Tibial artery (tissue), 4 donors: ENCODE measurements around the gene PDIA5.
A peak's percentile ranks its signal among the peaks of the same experiment; 100 is the strongest.

Source experiments
- DNase-seq, 2 donors: peaks; one replicate each; pipeline ENCODE4 v3.0.0-alpha.2; 2019
- H3K27ac ChIP-seq, 2 donors: fragments of 200-600 bp; sonication (generic) in 1 of 2; 1 replicate in 1 of 2; 2 replicates in 1 of 2; pipeline ENCODE4 v1.5.1; 2018 to 2019; ENCODE audit warnings: mild to moderate bottlenecking in 1 of 2
- H3K27me3 ChIP-seq, 2 donors: fragments of 200-600 bp; sonication (generic) in 1 of 2; one replicate each; pipeline versions ENCODE4 v1.5.1 to v1.6.0; 2016 to 2019
- H3K36me3 ChIP-seq, 3 donors: fragments of 200-600 bp; sonication (generic) in 2 of 3; one replicate each; pipeline ENCODE4 v1.5.1; 2016 to 2019; ENCODE audit warnings: mild to moderate bottlenecking in 2 of 3
- H3K4me1 ChIP-seq, 4 donors: fragments of 200-600 bp; sonication (generic) in 2 of 4; 1 replicate in 3 of 4; 2 replicates in 1 of 4; pipeline ENCODE4 v1.5.1; 2016 to 2019
- H3K4me3 ChIP-seq, 2 donors: fragments of 200-600 bp; sonication (generic) in 1 of 2; 1 replicate in 1 of 2; 2 replicates in 1 of 2; pipeline ENCODE4 v1.5.1; 2018 to 2019; ENCODE audit warnings: mild to moderate bottlenecking in 2 of 2
- H3K9me3 ChIP-seq, 3 donors: fragments of 200-600 bp; sonication (generic) in 1 of 3; one replicate each; pipeline ENCODE4 v1.5.1; 2016 to 2019
- intact Hi-C: fragments of 100-400 bp; cut with DNase I; formaldehyde crosslinking; loops from one replicate; pipeline ENCODE4 v1.15.0; 2023; ENCODE audit warnings: low total_unique reads
- TF ChIP-seq, protein P1 (sequence below), 2 experiments: fragments of 200-600 bp in 1 of 2; fragments of 450-650 bp in 1 of 2; IDR thresholded peaks; one replicate each; pipeline ENCODE4 v1.5.1; 2017 to 2019; ENCODE audit warnings: antibody characterized with exemption in 2 of 2, mild to moderate bottlenecking in 1 of 2, moderate library complexity in 1 of 2

Gene PDIA5

DNA sequence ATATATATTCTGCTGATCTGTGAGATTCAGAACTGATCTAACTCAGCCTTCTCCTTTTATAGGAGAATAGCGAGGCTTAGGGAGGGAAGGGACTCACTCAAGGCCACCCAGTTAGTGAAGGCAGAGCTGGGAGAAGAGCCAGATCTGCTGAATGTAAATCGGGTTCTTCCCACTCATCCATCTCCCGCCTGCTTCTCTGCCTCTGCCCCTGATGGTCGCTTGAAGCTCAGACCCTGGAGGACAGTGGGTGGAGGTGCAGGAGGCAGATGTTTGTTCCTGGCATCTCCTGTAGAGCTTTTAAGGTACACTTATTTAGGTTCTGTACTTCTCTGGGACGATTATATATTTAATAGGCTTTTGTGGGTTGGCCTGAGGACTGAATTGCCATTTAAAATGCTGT is 4.3 kb downstream of the PDIA5 start:
- Histone ChIP-seq H3K4me3 (no peak overlapping the region), H3K9me3 (no peaks in the 10 kb centered on the region), H3K36me3 (no peaks in the 10 kb centered on the region), H3K4me1 (peaks cover 0 to 55% (median 33%) of the 10 kb centered on the region in 4 donors), H3K27me3 (no peaks in the 10 kb centered on the region), H3K27ac (peak overlapping the region; percentile 52 to 54)
- no peak for DNase-seq
- TF ChIP-seq, protein P1, sequence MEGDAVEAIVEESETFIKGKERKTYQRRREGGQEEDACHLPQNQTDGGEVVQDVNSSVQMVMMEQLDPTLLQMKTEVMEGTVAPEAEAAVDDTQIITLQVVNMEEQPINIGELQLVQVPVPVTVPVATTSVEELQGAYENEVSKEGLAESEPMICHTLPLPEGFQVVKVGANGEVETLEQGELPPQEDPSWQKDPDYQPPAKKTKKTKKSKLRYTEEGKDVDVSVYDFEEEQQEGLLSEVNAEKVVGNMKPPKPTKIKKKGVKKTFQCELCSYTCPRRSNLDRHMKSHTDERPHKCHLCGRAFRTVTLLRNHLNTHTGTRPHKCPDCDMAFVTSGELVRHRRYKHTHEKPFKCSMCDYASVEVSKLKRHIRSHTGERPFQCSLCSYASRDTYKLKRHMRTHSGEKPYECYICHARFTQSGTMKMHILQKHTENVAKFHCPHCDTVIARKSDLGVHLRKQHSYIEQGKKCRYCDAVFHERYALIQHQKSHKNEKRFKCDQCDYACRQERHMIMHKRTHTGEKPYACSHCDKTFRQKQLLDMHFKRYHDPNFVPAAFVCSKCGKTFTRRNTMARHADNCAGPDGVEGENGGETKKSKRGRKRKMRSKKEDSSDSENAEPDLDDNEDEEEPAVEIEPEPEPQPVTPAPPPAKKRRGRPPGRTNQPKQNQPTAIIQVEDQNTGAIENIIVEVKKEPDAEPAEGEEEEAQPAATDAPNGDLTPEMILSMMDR (IDR thresholded peaks at IDR 0.05), result no peak
- intact Hi-C loops, result no loop called here

DNA sequence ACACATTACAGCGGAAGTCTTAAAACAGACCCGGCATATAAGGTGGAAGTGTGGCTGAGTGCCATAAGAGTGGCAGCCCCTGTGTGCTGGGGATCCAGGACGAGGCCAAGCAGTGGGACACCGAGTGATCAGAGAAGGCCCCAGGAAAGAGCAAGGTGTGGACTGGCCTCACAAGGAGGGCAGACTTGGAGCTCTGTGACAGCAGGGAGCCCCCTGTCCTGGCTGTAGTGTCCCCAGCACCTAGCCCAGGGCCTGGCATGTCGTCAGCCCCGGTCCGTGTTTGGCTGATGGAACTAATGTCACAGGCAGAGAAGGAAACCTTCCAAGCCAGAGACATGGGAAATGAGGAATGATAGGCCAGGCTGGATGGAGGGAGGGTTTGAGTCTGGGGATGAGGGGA is 4.8 kb downstream of the PDIA5 start:
- H3K4me3 ChIP-seq, result no peak overlapping the region
- DNase-seq, result no peak
- H3K27ac ChIP-seq, result peak overlapping the region; percentile 52 to 54

GRCh38 chr3:123072152-123072551 is 5.3 kb downstream of the PDIA5 start:
- Histone ChIP-seq H3K27ac (peak overlapping the region; percentile 52 to 54), H3K9me3 (no peaks in the 10 kb centered on the region), H3K36me3 (no peaks in the 10 kb centered on the region), H3K4me1 (peaks cover 0 to 62% (median 42%) of the 10 kb centered on the region in 4 donors), H3K4me3 (no peak overlapping the region), H3K27me3 (no peaks in the 10 kb centered on the region)
- DNase-seq, result peak; percentile 52 to 82
- intact Hi-C loops, result no loop called here
- TF ChIP-seq, protein P1 (IDR thresholded peaks at IDR 0.05), result no peak

More for the DNA sequence above, 4.8 kb downstream of the PDIA5 start:
- peaks cover 0 to 57% (median 36%) of the 10 kb centered on the region in 4 donors for H3K4me1 ChIP-seq
- H3K9me3 ChIP-seq, result no peaks in the 10 kb centered on the region
- TF ChIP-seq, protein P1 (IDR thresholded peaks at IDR 0.05), result no peak
- no peaks in the 10 kb centered on the region for H3K27me3 ChIP-seq
- intact Hi-C loops, result no loop called here
- H3K36me3 ChIP-seq, result no peaks in the 10 kb centered on the region

DNA sequence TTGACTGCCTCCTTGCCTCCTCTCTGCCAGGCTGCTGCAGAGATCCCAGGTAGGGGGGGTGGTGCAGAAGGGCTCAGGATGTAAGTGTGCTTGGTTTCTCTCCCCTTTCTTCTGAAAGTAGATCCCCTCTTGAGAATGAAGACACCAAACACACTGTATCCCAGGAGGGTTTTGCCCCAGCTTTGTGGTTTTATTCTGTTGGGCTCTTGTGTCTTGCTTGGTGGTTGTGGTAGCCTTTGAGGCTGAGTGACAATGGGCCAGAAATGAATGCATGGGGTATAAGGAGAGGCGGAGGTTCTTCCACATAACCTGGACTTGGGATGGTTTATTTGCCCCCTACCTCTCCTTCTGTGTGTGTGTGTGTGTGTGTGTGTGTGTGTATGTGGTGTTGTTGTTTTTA is 5.7 kb downstream of the PDIA5 start:
- Histone ChIP-seq H3K4me1 (peaks cover 0 to 66% (median 46%) of the 10 kb centered on the region in 4 donors), H3K4me3 (no peak overlapping the region), H3K9me3 (no peaks in the 10 kb centered on the region), H3K36me3 (no peaks in the 10 kb centered on the region), H3K27ac (peak overlapping the region; percentile 25 to 52), H3K27me3 (no peaks in the 10 kb centered on the region)
- DNase-seq, result no peak
- TF ChIP-seq, protein P1 (IDR thresholded peaks at IDR 0.05), result no peak
- intact Hi-C loops, result no loop called here

- DNase-seq, result no peak
- TF ChIP-seq, protein P1 (IDR thresholded peaks at IDR 0.05), result no peak
- Histone ChIP-seq H3K27ac (peak overlapping the region; percentile 64 to 70), H3K9me3 (no peaks in the 10 kb centered on the region), H3K4me1 (peaks cover 0 to 70% (median 45%) of the 10 kb centered on the region in 4 donors), H3K36me3 (no peaks in the 10 kb centered on the region), H3K4me3 (no peak overlapping the region), H3K27me3 (no peaks in the 10 kb centered on the region)
- intact Hi-C loops, result no loop called here
Measured at GRCh38 chr3:123075359-123075758, 8.5 kb downstream of the PDIA5 start.

GRCh38 chr3:123076112-123076495 is 9.3 kb downstream of the PDIA5 start:
- Histone ChIP-seq H3K9me3 (no peaks in the 10 kb centered on the region), H3K4me3 (no peak overlapping the region), H3K27ac (peak overlapping the region; percentile 64 to 70), H3K36me3 (no peaks in the 10 kb centered on the region), H3K27me3 (no peaks in the 10 kb centered on the region), H3K4me1 (peaks cover 0 to 70% (median 43%) of the 10 kb centered on the region in 4 donors)
- TF ChIP-seq, protein P1 (IDR thresholded peaks at IDR 0.05), result no peak
- intact Hi-C loops, result no loop called here
- DNase-seq, result no peak
